ENCODE data around the gene SH3RF2.
"Not testable (repeated sequence)": the region's sequence is repeated elsewhere in the genome, so short reads cannot be mapped to it uniquely, and the experiment has no call there.

Gene SH3RF2

GRCh38 chr5:146010447-146010846 is 74.1 kb downstream of the SH3RF2 start:
- DNase-seq = not testable (repeated sequence)

GRCh38 chr5:146013761-146014160 is 77.4 kb downstream of the SH3RF2 start:
- no peak for DNase-seq

GRCh38 chr5:146015001-146015400 is 78.6 kb downstream of the SH3RF2 start:
- no peak for DNase-seq

GRCh38 chr5:146016764-146017484 is 80.5 kb downstream of the SH3RF2 start:
- DNase-seq = no peak

GRCh38 chr5:146018514-146019375 is 82.4 kb downstream of the SH3RF2 start:
- no peak for DNase-seq

GRCh38 chr5:146020100-146020499 is 83.7 kb downstream of the SH3RF2 start:
- DNase-seq = no peak

- no peak for DNase-seq
Observed at GRCh38 chr5:146024034-146024433, 87.7 kb downstream of the SH3RF2 start.

- DNase-seq = no peak
Observed at GRCh38 chr5:146025114-146025680, 88.8 kb downstream of the SH3RF2 start.

- no peak for DNase-seq
Observed at GRCh38 chr5:146025681-146026080, 89.3 kb downstream of the SH3RF2 start.

- no peak for DNase-seq
Observed at GRCh38 chr5:146026307-146027010, 90.1 kb downstream of the SH3RF2 start.

GRCh38 chr5:146027751-146028150 is 91.4 kb downstream of the SH3RF2 start:
- no peak for DNase-seq

- no peak for DNase-seq
Observed at GRCh38 chr5:146032911-146033310, 96.5 kb downstream of the SH3RF2 start.

GRCh38 chr5:146034127-146034526 is 97.7 kb downstream of the SH3RF2 start:
- DNase-seq = no peak

- no peak for DNase-seq
Observed at GRCh38 chr5:146034605-146035004, 98.2 kb downstream of the SH3RF2 start.

GRCh38 chr5:146039420-146039819 is 103.0 kb downstream of the SH3RF2 start:
- DNase-seq = no peak

- no peak for DNase-seq
Observed at GRCh38 chr5:146040527-146040926, 104.1 kb downstream of the SH3RF2 start.

GRCh38 chr5:146041180-146041789 is 104.9 kb downstream of the SH3RF2 start:
- DNase-seq = no peak

GRCh38 chr5:146042628-146043279 is 106.4 kb downstream of the SH3RF2 start:
- DNase-seq = no peak

- DNase-seq = no peak
Observed at GRCh38 chr5:146043722-146044121, 107.3 kb downstream of the SH3RF2 start.

GRCh38 chr5:146047396-146047795 is 111.0 kb downstream of the SH3RF2 start:
- peak; percentile 26 for DNase-seq

- peak; percentile 69 for DNase-seq
Observed at GRCh38 chr5:146048994-146049703, 112.8 kb downstream of the SH3RF2 start.

GRCh38 chr5:146049704-146050026 is 113.3 kb downstream of the SH3RF2 start:
- DNase-seq = no peak

Measured in femur (tissue), 1 donor.